Peyer's patch (tissue), 4 donors: ENCODE data around the gene DHRS1.

Source experiments
- POLR2A ChIP-seq, 2 donors: fragments of 450-650 bp; IDR thresholded peaks; one replicate each; pipeline ENCODE4 v1.5.1; 2017; ENCODE audit warnings: antibody characterized with exemption in 2 of 2, mild to moderate bottlenecking in 2 of 2, moderate library complexity in 2 of 2
- TF ChIP-seq, protein P1 (sequence below), 6 experiments: fragments of 450-650 bp in 4 of 6; fragments of 200-600 bp in 2 of 6; sonication (generic) in 1 of 6; IDR thresholded peaks; one replicate each; pipeline ENCODE4 v1.5.1; 2017 to 2019; ENCODE audit warnings: antibody characterized with exemption in 6 of 6, mild to moderate bottlenecking in 3 of 6, moderate library complexity in 1 of 6

DNA sequence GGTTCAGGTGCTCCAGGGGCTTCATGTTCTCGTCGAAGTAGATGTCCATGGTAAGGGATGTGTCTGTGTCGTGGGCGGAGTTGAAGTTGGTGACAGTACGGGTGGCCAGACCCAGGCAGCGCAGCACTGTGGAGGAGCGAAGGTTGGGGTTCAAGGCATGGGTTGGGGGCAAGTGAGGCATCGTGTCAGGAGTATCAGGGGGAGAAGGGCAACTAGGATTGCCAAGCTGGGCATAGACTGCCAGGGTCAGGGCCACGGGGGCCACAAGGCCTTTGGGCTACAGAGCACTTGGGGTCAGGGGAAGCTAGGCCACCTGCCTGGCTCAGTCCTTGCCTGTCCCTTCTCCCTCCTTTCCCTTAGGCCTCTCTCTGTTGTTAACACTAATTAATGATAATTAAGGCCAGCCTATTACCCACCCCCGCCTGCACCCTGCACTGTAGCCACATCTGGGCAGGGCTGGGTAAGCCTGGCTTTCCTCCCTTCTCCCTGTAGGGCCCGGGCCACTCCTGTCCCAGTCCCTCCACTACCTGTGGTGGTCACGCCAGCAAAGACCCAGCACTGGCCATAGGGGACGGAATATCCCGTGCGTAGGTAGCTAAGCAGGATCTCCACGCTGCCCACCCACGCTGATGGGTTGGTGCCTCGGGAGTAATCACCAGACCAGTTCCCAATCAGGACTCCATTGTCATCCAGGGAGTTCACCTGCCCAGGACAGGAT is 40.9 kb downstream of the DHRS1 start:
- TF ChIP-seq, protein P1, sequence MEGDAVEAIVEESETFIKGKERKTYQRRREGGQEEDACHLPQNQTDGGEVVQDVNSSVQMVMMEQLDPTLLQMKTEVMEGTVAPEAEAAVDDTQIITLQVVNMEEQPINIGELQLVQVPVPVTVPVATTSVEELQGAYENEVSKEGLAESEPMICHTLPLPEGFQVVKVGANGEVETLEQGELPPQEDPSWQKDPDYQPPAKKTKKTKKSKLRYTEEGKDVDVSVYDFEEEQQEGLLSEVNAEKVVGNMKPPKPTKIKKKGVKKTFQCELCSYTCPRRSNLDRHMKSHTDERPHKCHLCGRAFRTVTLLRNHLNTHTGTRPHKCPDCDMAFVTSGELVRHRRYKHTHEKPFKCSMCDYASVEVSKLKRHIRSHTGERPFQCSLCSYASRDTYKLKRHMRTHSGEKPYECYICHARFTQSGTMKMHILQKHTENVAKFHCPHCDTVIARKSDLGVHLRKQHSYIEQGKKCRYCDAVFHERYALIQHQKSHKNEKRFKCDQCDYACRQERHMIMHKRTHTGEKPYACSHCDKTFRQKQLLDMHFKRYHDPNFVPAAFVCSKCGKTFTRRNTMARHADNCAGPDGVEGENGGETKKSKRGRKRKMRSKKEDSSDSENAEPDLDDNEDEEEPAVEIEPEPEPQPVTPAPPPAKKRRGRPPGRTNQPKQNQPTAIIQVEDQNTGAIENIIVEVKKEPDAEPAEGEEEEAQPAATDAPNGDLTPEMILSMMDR (IDR thresholded peaks at IDR 0.05) = no peak
- TF ChIP-seq POLR2A (IDR thresholded peaks at IDR 0.05) = no peak
